CD14-positive monocyte (primary cell): Measurements from ENCODE around the gene VSTM4. TPM values are rescaled to one million over a fixed set of nuclear protein-coding genes. Genes with fewer than 3 reads are reported as not detected.

Source experiments
- DNase-seq, 3 donors: peaks; one replicate each; pipeline ENCODE4 v3.0.0-alpha.2; 2011 to 2022
- H2AFZ ChIP-seq: 2 replicates; pipeline ENCODE4 v1.6.0; 2012; ENCODE audit warnings: mild to moderate bottlenecking, low read depth, low read length, inconsistent platforms; ENCODE audit not compliant: insufficient read depth, poor library complexity, severe bottlenecking
- H3K27ac ChIP-seq, 2 donors: 1 replicate in 1 of 2; 2 replicates in 1 of 2; pipeline ENCODE4 v1.5.1; 2012 to 2013; ENCODE audit warnings: low read length in 2 of 2, control low read depth in 1 of 2, inconsistent platforms in 1 of 2, low read depth in 1 of 2, mild to moderate bottlenecking in 1 of 2
- H3K27me3 ChIP-seq, 2 donors: one replicate each; pipeline versions ENCODE4 v1.6.0 to v1.6.1; 2011 to 2013; ENCODE audit warnings: low read length in 2 of 2; ENCODE audit not compliant: control insufficient read depth in 2 of 2, insufficient read depth in 2 of 2
- H3K36me3 ChIP-seq, 2 donors: replicated peaks in 1 of 2; 1 replicate in 1 of 2; 2 replicates in 1 of 2; pipeline versions ENCODE4 v1.5.1 to v1.6.1; 2012 to 2013; ENCODE audit warnings: low read length in 2 of 2, control low read depth in 1 of 2, inconsistent platforms in 1 of 2, mild to moderate bottlenecking in 1 of 2; ENCODE audit not compliant: insufficient read depth in 2 of 2, control insufficient read depth in 1 of 2
- H3K4me1 ChIP-seq, 2 donors: 1 replicate in 1 of 2; 2 replicates in 1 of 2; pipeline versions ENCODE4 v1.5.1 to v1.6.1; 2012 to 2013; ENCODE audit warnings: low read length in 2 of 2, control low read depth in 1 of 2, inconsistent platforms in 1 of 2, mild to moderate bottlenecking in 1 of 2, moderate library complexity in 1 of 2; ENCODE audit not compliant: insufficient read depth in 2 of 2, control insufficient read depth in 1 of 2
- H3K4me2 ChIP-seq: replicated peaks from 2 replicates; pipeline ENCODE3; 2012; ENCODE audit warnings: low read length, moderate library complexity, mild to moderate bottlenecking; ENCODE audit not compliant: poor library complexity, severe bottlenecking; ENCODE audit errors: extremely low read depth
- H3K4me3 ChIP-seq, 3 experiments: fragments of 200-600 bp in 1 of 3; sonication (generic) in 1 of 3; replicated peaks in 1 of 3; 1 replicate in 2 of 3; 2 replicates in 1 of 3; pipeline ENCODE4 v1.5.1; 2011 to 2013; ENCODE audit warnings: low read length in 3 of 3, mild to moderate bottlenecking in 3 of 3, control low read depth in 2 of 3, low read depth in 2 of 3, inconsistent platforms in 1 of 3, moderate library complexity in 1 of 3
- H3K79me2 ChIP-seq: 2 replicates; pipeline ENCODE4 v1.6.0; 2012; ENCODE audit warnings: mild to moderate bottlenecking, control low read depth, inconsistent platforms, low read length, moderate library complexity; ENCODE audit not compliant: insufficient read depth
- H3K9ac ChIP-seq: 2 replicates; pipeline ENCODE4 v1.6.0; 2017; ENCODE audit warnings: low read length, mild to moderate bottlenecking; ENCODE audit not compliant: insufficient read depth, poor library complexity, severe bottlenecking
- H3K9me3 ChIP-seq, 2 donors: replicated peaks in 1 of 2; 1 replicate in 1 of 2; 2 replicates in 1 of 2; pipeline versions ENCODE4 v1.5.1 to v1.6.1; 2012 to 2013; ENCODE audit warnings: low read length in 2 of 2, control low read depth in 1 of 2; ENCODE audit not compliant: control insufficient read depth in 1 of 2, insufficient read depth in 1 of 2
- H4K20me1 ChIP-seq: 2 replicates; pipeline ENCODE4 v1.6.0; 2012; ENCODE audit warnings: mild to moderate bottlenecking, low read length, control low read depth, moderate library complexity; ENCODE audit not compliant: insufficient read depth
- H3K27ac Mint-ChIP-seq, 7 donors: one replicate each; pipeline ENCODE4 v1.8.0; 2020; ENCODE audit warnings: mild to moderate bottlenecking in 7 of 7, mixed read lengths in 7 of 7, moderate library complexity in 6 of 7, inconsistent platforms in 2 of 7
- H3K27me3 Mint-ChIP-seq, 3 donors: one replicate each; pipeline ENCODE4 v1.8.0; 2021 to 2022; ENCODE audit warnings: low read depth in 3 of 3, mild to moderate bottlenecking in 3 of 3, mixed read lengths in 3 of 3, moderate library complexity in 3 of 3, inconsistent platforms in 1 of 3
- H3K36me3 Mint-ChIP-seq, 2 donors: one replicate each; pipeline ENCODE4 v1.8.0; 2020; ENCODE audit warnings: mixed read lengths in 2 of 2, inconsistent platforms in 1 of 2, mild to moderate bottlenecking in 1 of 2
- H3K4me1 Mint-ChIP-seq: one replicate; pipeline ENCODE4 v1.8.0; 2020; ENCODE audit warnings: mild to moderate bottlenecking, mixed read lengths
- H3K4me3 Mint-ChIP-seq, 2 donors: one replicate each; pipeline ENCODE4 v1.8.0; 2020; ENCODE audit warnings: mild to moderate bottlenecking in 2 of 2, mixed read lengths in 2 of 2, moderate library complexity in 1 of 2
- H3K9me3 Mint-ChIP-seq, 7 donors: one replicate each; pipeline ENCODE4 v1.8.0; 2020 to 2022; ENCODE audit warnings: mixed read lengths in 7 of 7, mild to moderate bottlenecking in 6 of 7, moderate library complexity in 6 of 7, inconsistent platforms in 2 of 7
- WGBS: methylation state at CpG from one replicate; pipeline ENCODE4 v1.1.5; 2013; ENCODE audit warnings: missing lambda C conversion rate; ENCODE audit not compliant: insufficient coverage; 5-methylcytosine and 5-hydroxymethylcytosine counted together
- intact Hi-C, 2 donors: fragments of 100-400 bp; cut with micrococcal nuclease; formaldehyde crosslinking; loops; one replicate each; pipeline versions ENCODE4 v1.15.0 to v1.15.1; 2023
- polyA plus RNA-seq, 3 donors: library from polyadenylated mRNA; depleted of rRNA in 1 of 3; unstranded in 2 of 3; stranded (reverse) in 1 of 3; fragments of 300-500 nt in 2 of 3; fragments of >200 nt in 1 of 3; fragmentation: Illumina TruSeq in 2 of 3; gene quantifications; 1 replicate in 2 of 3; 2 replicates in 1 of 3; pipeline ENCODE4 v1.2.3, GENCODE V29; 2012 to 2021
- TF ChIP-seq, protein P1 (sequence below): fragments of 200-600 bp; IDR thresholded peaks from one replicate; pipeline ENCODE4 v1.8.0; 2022; ENCODE audit warnings: antibody characterized with exemption, mild to moderate bottlenecking

VSTM4 gene
- polyA plus RNA-seq, 3 donors: not detected

GRCh38 chr10:49151481-49151880, 36.2 kb upstream of the VSTM4 start:
- intact Hi-C loops: no loop called here
- TF ChIP-seq, protein P1, sequence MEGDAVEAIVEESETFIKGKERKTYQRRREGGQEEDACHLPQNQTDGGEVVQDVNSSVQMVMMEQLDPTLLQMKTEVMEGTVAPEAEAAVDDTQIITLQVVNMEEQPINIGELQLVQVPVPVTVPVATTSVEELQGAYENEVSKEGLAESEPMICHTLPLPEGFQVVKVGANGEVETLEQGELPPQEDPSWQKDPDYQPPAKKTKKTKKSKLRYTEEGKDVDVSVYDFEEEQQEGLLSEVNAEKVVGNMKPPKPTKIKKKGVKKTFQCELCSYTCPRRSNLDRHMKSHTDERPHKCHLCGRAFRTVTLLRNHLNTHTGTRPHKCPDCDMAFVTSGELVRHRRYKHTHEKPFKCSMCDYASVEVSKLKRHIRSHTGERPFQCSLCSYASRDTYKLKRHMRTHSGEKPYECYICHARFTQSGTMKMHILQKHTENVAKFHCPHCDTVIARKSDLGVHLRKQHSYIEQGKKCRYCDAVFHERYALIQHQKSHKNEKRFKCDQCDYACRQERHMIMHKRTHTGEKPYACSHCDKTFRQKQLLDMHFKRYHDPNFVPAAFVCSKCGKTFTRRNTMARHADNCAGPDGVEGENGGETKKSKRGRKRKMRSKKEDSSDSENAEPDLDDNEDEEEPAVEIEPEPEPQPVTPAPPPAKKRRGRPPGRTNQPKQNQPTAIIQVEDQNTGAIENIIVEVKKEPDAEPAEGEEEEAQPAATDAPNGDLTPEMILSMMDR: no peak
- peaks cover 7 to 8% of the 10 kb centered on the region in 2 donors for H3K9me3 ChIP-seq

GRCh38 chr10:49151025-49151445, 35.7 kb upstream of the VSTM4 start:
- Histone ChIP-seq H3K4me2 (no peak overlapping the region), H3K4me3 (no peak overlapping the region), H2AFZ (no peak overlapping the region), H3K27ac (no peak overlapping the region), H3K9ac (no peak overlapping the region), H3K9me3 (peaks cover 7 to 8% of the 10 kb centered on the region in 2 donors), H3K36me3 (no peaks in the 10 kb centered on the region), H3K79me2 (no peaks in the 10 kb centered on the region), H4K20me1 (no peaks in the 10 kb centered on the region), H3K27me3 (no peaks in the 10 kb centered on the region), H3K4me1 (no peaks in the 10 kb centered on the region)
- H3K4me1 Mint-ChIP-seq: no peaks in the 10 kb centered on the region
- TF ChIP-seq, protein P1: no peak
- no peak overlapping the region for H3K27ac Mint-ChIP-seq
- peaks cover 0 to 16% (median 8%) of the 10 kb centered on the region in 7 donors for H3K9me3 Mint-ChIP-seq
- intact Hi-C loops: no loop called here
- H3K27me3 Mint-ChIP-seq: peaks cover 0 to 7% (median 5%) of the 10 kb centered on the region in 3 donors
- DNase-seq: no peak
- 35% methylated on average over 2 of the region's 2 CpGs for WGBS
- H3K4me3 Mint-ChIP-seq: no peak overlapping the region
- no peaks in the 10 kb centered on the region for H3K36me3 Mint-ChIP-seq

More at GRCh38 chr10:49151481-49151880, 36.2 kb upstream of the VSTM4 start:
- Histone ChIP-seq H3K4me1 (no peaks in the 10 kb centered on the region), H2AFZ (no peak overlapping the region), H4K20me1 (no peaks in the 10 kb centered on the region), H3K79me2 (no peaks in the 10 kb centered on the region), H3K27ac (no peak overlapping the region), H3K36me3 (no peaks in the 10 kb centered on the region), H3K4me3 (no peak overlapping the region), H3K4me2 (no peak overlapping the region), H3K9ac (no peak overlapping the region), H3K27me3 (no peaks in the 10 kb centered on the region)
- no CpG with 5 or more reads among the region's 1 CpG for WGBS
- no peak for DNase-seq
- H3K4me1 Mint-ChIP-seq: no peaks in the 10 kb centered on the region
- H3K36me3 Mint-ChIP-seq: no peaks in the 10 kb centered on the region
- peaks cover 0 to 6% (median 5%) of the 10 kb centered on the region in 3 donors for H3K27me3 Mint-ChIP-seq
- peaks cover 0 to 16% (median 7%) of the 10 kb centered on the region in 7 donors for H3K9me3 Mint-ChIP-seq
- H3K4me3 Mint-ChIP-seq: no peak overlapping the region
- H3K27ac Mint-ChIP-seq: no peak overlapping the region
